Lower lobe of right lung (tissue), 2 donors: ENCODE data around the gene ANKS3. TPM values are rescaled to one million over a fixed set of nuclear protein-coding genes. Genes with fewer than 3 reads are reported as not detected.
"Not testable (repeated sequence)": the region's sequence is repeated elsewhere in the genome, so short reads cannot be mapped to it uniquely, and the experiment has no call there.

Experiments
- ATAC-seq, 2 donors: fragments of 200-7000 bp; cut with Tn5 transposase; one replicate each; pipeline ENCODE4 v1.9.1; 2020 to 2022; ENCODE audit warnings: mild to moderate bottlenecking in 2 of 2, moderate library complexity in 2 of 2
- DNase-seq: peaks from one replicate; pipeline ENCODE4 v3.0.0-alpha.2; 2020
- H3K27ac ChIP-seq: fragments of 200-600 bp; one replicate; pipeline ENCODE4 v1.8.0; 2022
- H3K27me3 ChIP-seq: fragments of 200-600 bp; one replicate; pipeline ENCODE4 v1.8.0; 2022; ENCODE audit warnings: low read depth
- H3K36me3 ChIP-seq: fragments of 200-600 bp; one replicate; pipeline ENCODE4 v1.8.0; 2022; ENCODE audit warnings: mild to moderate bottlenecking
- H3K4me1 ChIP-seq: fragments of 200-600 bp; one replicate; pipeline ENCODE4 v1.8.0; 2022
- H3K4me3 ChIP-seq: fragments of 200-600 bp; one replicate; pipeline ENCODE4 v1.8.0; 2022; ENCODE audit warnings: mild to moderate bottlenecking
- H3K9me3 ChIP-seq: fragments of 200-600 bp; one replicate; pipeline ENCODE4 v1.8.0; 2022
- intact Hi-C: fragments of 100-400 bp; cut with DNase I; formaldehyde crosslinking; loops from one replicate; pipeline ENCODE4 v1.11.0; 2022
- microRNA-seq: library from miRNA; unstranded; fragments of <30 nt; microRNA quantifications from one replicate; pipeline ENCODE4 v1.2.0, GENCODE V29; 2020; ENCODE audit warnings: borderline number of aligned reads
- total RNA-seq: library from RNA; stranded (reverse); fragmentation: NEBNext Ultra II Directional; extraction: Animal tissue kit (Norgen Biotek cat#: 25700); gene quantifications from one replicate; pipeline ENCODE4 v1.2.1, GENCODE V29; 2021
- TF ChIP-seq, protein P1 (sequence below): fragments of 200-600 bp; IDR thresholded peaks from one replicate; pipeline ENCODE4 v1.8.0; 2022; ENCODE audit warnings: antibody characterized with exemption, mild to moderate bottlenecking
- donor health status: DM: no; HTN: yes; CAD: no; lungs with severe emphysema.

ANKS3 gene
- total RNA-seq, 1 donor from 2014 or later: 20.6 TPM

DNA sequence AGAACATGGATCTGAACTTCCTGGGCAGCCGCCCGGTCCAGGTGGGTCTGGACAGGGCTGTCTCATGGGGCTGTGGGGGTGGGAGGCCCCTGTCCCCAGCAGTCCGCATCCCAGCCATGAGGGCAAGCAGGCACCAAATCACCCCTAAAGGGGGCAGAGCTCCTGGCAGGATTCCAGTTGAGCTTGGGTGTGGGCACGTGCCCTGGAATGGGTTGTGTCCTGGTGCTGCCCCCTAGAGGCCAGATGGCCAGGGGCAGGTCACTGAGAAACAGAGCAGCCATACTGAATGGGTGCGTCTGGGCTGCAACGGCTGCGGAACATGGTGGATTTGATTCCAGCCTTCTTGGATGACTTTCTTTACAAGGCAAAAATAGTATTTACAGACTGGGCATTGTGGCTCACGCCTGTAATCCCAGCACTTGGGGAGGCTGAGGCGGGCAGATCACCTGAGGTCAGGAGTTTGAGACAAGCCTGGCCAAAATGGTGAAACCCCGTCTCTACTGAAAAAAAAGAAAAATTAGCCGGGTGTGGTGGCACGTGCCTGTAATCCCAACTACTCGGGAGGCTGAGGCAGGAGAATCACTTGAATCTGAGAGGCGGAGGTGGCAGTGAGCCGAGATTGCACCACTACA is 83.5 kb downstream of the ANKS3 start:
- H3K9me3 ChIP-seq, ATAC-seq, H3K27me3 ChIP-seq, intact Hi-C loops, H3K4me3 ChIP-seq, H3K27ac ChIP-seq: not testable (repeated sequence)
- peak; percentile 79 for DNase-seq
- peaks cover 38% of the 10 kb centered on the region for H3K4me1 ChIP-seq
- H3K36me3 ChIP-seq: peaks cover 56% of the 10 kb centered on the region
- TF ChIP-seq, protein P1, sequence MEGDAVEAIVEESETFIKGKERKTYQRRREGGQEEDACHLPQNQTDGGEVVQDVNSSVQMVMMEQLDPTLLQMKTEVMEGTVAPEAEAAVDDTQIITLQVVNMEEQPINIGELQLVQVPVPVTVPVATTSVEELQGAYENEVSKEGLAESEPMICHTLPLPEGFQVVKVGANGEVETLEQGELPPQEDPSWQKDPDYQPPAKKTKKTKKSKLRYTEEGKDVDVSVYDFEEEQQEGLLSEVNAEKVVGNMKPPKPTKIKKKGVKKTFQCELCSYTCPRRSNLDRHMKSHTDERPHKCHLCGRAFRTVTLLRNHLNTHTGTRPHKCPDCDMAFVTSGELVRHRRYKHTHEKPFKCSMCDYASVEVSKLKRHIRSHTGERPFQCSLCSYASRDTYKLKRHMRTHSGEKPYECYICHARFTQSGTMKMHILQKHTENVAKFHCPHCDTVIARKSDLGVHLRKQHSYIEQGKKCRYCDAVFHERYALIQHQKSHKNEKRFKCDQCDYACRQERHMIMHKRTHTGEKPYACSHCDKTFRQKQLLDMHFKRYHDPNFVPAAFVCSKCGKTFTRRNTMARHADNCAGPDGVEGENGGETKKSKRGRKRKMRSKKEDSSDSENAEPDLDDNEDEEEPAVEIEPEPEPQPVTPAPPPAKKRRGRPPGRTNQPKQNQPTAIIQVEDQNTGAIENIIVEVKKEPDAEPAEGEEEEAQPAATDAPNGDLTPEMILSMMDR: peak; percentile 72

DNA sequence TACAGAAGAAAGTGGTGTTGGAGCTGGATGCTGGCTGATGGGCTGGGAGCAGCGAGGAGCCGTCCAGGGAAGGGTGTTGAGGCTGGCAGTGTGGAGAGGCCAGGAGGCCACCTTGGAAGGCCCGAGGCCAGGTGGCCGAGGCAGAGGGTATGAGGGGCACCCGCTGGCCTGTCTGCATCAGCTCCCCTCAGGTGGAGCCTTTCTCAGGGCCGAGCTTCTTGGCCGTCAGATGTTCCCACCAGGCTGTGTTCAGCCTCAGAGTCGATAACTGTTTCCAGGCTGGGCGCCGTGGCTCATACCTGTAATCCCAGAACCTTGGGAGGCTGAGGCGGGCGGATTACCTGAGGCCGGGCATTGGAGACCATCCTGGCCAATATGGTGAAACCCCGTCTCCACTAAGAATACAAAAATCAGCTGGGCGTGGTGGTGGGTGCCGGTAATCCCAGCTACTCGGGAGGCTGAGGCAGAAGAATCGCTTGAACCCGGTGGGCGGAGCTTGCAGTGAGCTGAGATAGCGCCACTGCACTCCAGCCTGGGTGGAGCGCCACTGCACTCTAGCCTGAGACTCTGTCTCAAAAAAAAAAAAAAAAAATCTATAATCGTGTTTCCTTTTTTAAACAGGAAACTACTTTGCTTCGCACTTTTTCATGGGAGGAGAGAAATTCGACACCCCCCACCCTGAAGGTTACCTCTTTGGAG is 84.2 kb downstream of the ANKS3 start:
- DNase-seq (no peak), ATAC-seq (no peak)
- H3K27ac ChIP-seq: no peak overlapping the region
- no peaks in the 10 kb centered on the region for H3K9me3 ChIP-seq
- TF ChIP-seq, protein P1: no peak
- no peaks in the 10 kb centered on the region for H3K27me3 ChIP-seq
- H3K4me1 ChIP-seq: peaks cover 31% of the 10 kb centered on the region
- intact Hi-C loops: no loop called here
- H3K36me3 ChIP-seq: peaks cover 54% of the 10 kb centered on the region
- H3K4me3 ChIP-seq: no peak overlapping the region

GRCh38 chr16:4648917-4649316 is 85.2 kb downstream of the ANKS3 start:
- no peaks in the 10 kb centered on the region for H3K9me3 ChIP-seq
- no peak overlapping the region for H3K4me3 ChIP-seq
- TF ChIP-seq, protein P1: no peak
- no peak overlapping the region for H3K27ac ChIP-seq
- no peak for DNase-seq
- no peaks in the 10 kb centered on the region for H3K27me3 ChIP-seq
- ATAC-seq: no peak
- intact Hi-C loops: no loop called here
- peaks cover 28% of the 10 kb centered on the region for H3K4me1 ChIP-seq
- peaks cover 45% of the 10 kb centered on the region for H3K36me3 ChIP-seq

GRCh38 chr16:4647644-4647980 is 86.5 kb downstream of the ANKS3 start:
- H3K36me3 ChIP-seq: peaks cover 32% of the 10 kb centered on the region
- peaks cover 26% of the 10 kb centered on the region for H3K4me1 ChIP-seq
- no peak for DNase-seq
- intact Hi-C loops: no loop called here
- H3K4me3 ChIP-seq: no peak overlapping the region
- ATAC-seq: no peak
- H3K27ac ChIP-seq: no peak overlapping the region
- no peaks in the 10 kb centered on the region for H3K9me3 ChIP-seq
- no peaks in the 10 kb centered on the region for H3K27me3 ChIP-seq
- TF ChIP-seq, protein P1: no peak

DNA sequence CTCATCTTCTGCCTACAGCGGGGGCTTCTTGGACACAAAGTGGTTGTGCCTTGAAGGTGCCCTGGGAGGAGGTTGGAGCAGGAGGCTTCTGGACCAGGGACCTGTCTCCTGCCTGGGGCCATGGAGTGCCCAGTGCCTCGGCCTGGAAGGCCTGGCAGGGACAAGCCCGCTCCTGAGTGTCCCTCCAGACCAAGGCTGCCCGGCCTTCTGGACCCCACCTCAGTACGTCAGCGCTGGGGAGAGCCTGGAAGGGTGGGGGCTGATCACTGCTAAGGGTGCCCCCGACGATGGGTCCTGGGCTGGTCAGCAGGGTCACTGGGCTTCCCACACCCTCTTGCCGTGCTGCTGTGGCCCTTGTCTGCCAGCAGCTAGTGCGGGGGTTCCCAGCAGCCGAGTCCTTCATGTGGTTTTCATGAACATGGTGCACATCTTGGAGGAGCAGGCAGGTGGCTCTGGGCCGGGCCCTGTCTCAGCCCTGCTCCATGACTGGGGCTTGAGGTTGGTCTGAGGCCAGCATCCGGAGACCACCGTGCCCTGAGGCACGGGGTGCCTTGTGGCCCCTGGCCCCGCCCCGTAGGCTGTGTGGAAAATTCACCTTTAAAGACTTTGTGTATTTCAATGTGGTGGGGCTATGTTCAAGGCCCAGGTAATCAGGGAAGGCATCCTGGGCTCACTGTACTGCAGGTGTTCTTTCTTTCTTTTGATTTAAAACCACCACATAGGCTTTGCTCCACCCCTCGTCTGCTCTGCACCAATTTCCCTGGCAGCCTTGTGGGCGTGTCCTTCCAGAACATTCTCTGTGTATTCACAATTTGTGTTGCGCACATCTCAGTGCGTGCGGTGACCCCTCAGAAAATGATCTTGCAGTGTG is 87.1 kb downstream of the ANKS3 start:
- no peaks in the 10 kb centered on the region for H3K9me3 ChIP-seq
- intact Hi-C loops: no loop called here
- H3K4me3 ChIP-seq: no peak overlapping the region
- no peak overlapping the region for H3K27ac ChIP-seq
- peaks cover 20% of the 10 kb centered on the region for H3K4me1 ChIP-seq
- DNase-seq: no peak
- H3K27me3 ChIP-seq: no peaks in the 10 kb centered on the region
- TF ChIP-seq, protein P1: no peak
- ATAC-seq: peak in 1 of 2 donors; percentile 22
- H3K36me3 ChIP-seq: peaks cover 26% of the 10 kb centered on the region

Small RNA genes within 50 kb of the gene (microRNA-seq; reads per million reads assigned to microRNA genes)
- gene MIR6769A: not detected

Other genes with a start within 250 kb of the ANKS3 start
- gene CDIP1, start 195.5 kb downstream of the ANKS3 start, total RNA-seq: 21.1 TPM
- gene C16orf96, start 177.9 kb downstream of the ANKS3 start, total RNA-seq: 0.21 TPM
- 30.2 TPM for gene UBALD1, start 119.4 kb downstream of the ANKS3 start, total RNA-seq
- 75.7 TPM for gene MGRN1, start 109.4 kb downstream of the ANKS3 start, total RNA-seq
- 27.3 TPM for gene NUDT16L1, start 40.7 kb downstream of the ANKS3 start, total RNA-seq
- 3.4 TPM for gene DNAAF8, start 266 bp upstream of the ANKS3 start, total RNA-seq
- gene ZNF500, start 32.9 kb upstream of the ANKS3 start, total RNA-seq: 13.4 TPM
- gene SEPTIN12, start 54.1 kb upstream of the ANKS3 start, total RNA-seq: not detected
- gene SMIM22, start 61.1 kb upstream of the ANKS3 start, total RNA-seq: 27.7 TPM
- 24.9 TPM for gene ROGDI, start 68.4 kb upstream of the ANKS3 start, total RNA-seq
- gene GLYR1, start 113.0 kb upstream of the ANKS3 start, total RNA-seq: 89.3 TPM
- gene UBN1, start 113.2 kb upstream of the ANKS3 start, total RNA-seq: 36.1 TPM
- 60.5 TPM for gene PPL, start 202.9 kb upstream of the ANKS3 start, total RNA-seq
- gene SEC14L5, start 224.1 kb upstream of the ANKS3 start, total RNA-seq: 0.41 TPM